HCT116 (cell line): ENCODE data around the gene SPIC. TPM values are rescaled to one million over a fixed set of nuclear protein-coding genes. Genes with fewer than 3 reads are reported as not detected.

Experiments used
- ATAC-seq: fragments of 200-7000 bp; cut with Tn5 transposase; 2 replicates; pipeline ENCODE4 v1.9.1; 2020; ENCODE audit warnings: mild to moderate bottlenecking, moderate library complexity
- BruUV-seq: library from RNA; stranded (reverse); fragments of 400-500 nt; replicated peaks from 2 replicates; lab custom pipeline; 2021; lab: Mats Ljungman, UMichigan
- CTCF ChIA-PET: fragments of 300-600 bp; sonication (Branson Sonifier 250); formaldehyde crosslinking; loops from one replicate; lab custom pipeline; 2021; ENCODE audit warnings: antibody characterized with exemption; lab: Charles Lee
- POLR2A ChIA-PET: fragments of 300-600, 350-600 bp; sonication (Branson Sonifier 250); formaldehyde crosslinking; loops from one replicate; lab custom pipeline; 2021; ENCODE audit warnings: antibody characterized with exemption; lab: Charles Lee
- RAD21 ChIA-PET, 2 experiments: fragments of 300-600 bp; sonication (Branson Sonifier 250); formaldehyde crosslinking; loops; one replicate each; lab custom pipeline; 2023; ENCODE audit warnings: low total read pairs in 2 of 2; ENCODE audit not compliant: uncharacterized antibody in 2 of 2, unreplicated experiment in 2 of 2, low non-redundant PET in 1 of 2; lab: Charles Lee
- DNase-seq: peaks from one replicate; pipeline ENCODE4 v3.0.0-alpha.2; 2010; ENCODE audit warnings: low read depth, low spot score
- H2AFZ ChIP-seq: fragments of 200-600 bp; shearing (Covaris generic), sonication (generic); 2 replicates; pipeline ENCODE4 v1.6.1; 2017; ENCODE audit warnings: low read depth, mixed run types, mixed read lengths, antibody characterized with exemption, low read length; ENCODE audit not compliant: poor library complexity, severe bottlenecking
- H3K27ac ChIP-seq: 2 replicates; pipeline ENCODE4 v1.5.1; 2012; ENCODE audit warnings: low read depth, low read length
- H3K27me3 ChIP-seq: fragments of 200-600 bp; sonication (generic); 2 replicates; pipeline ENCODE4 v1.6.1; 2016; ENCODE audit warnings: mixed run types, low read length, mixed read lengths; ENCODE audit not compliant: insufficient read depth
- H3K36me3 ChIP-seq, 2 experiments: fragments of 200-500 bp in 1 of 2; fragments of 200-600 bp in 1 of 2; sonication (Bioruptor generic) in 1 of 2; sonication (generic) in 1 of 2; 2 replicates each; pipeline versions ENCODE4 v1.5.1 to v1.6.1; 2014 to 2016; ENCODE audit warnings: low read length in 2 of 2, inconsistent platforms in 1 of 2, mixed read lengths in 1 of 2, mixed run types in 1 of 2; ENCODE audit not compliant: insufficient read depth in 2 of 2, control insufficient read depth in 1 of 2
- H3K4me1 ChIP-seq, 2 experiments: fragments of 200-600 bp in 1 of 2; sonication (generic) in 1 of 2; 2 replicates each; pipeline versions ENCODE4 v1.5.1 to v1.6.1; 2012 to 2017; ENCODE audit warnings: low read length in 2 of 2, inconsistent platforms in 1 of 2, mild to moderate bottlenecking in 1 of 2, mixed read lengths in 1 of 2, mixed run types in 1 of 2, moderate library complexity in 1 of 2; ENCODE audit not compliant: insufficient read depth in 2 of 2, control insufficient read depth in 1 of 2
- H3K4me2 ChIP-seq: fragments of 200-600 bp; sonication (generic); 2 replicates; pipeline ENCODE4 v1.6.1; 2017; ENCODE audit warnings: mixed run types, low read length, mixed read lengths
- H3K4me3 ChIP-seq, 2 experiments: fragments of 200-600 bp in 1 of 2; sonication (generic) in 1 of 2; replicated peaks in 1 of 2; 2 replicates each; pipeline ENCODE4 v1.5.1; 2011 to 2016; ENCODE audit warnings: low read length in 2 of 2, control low read depth in 1 of 2, low read depth in 1 of 2, mild to moderate bottlenecking in 1 of 2, mixed read lengths in 1 of 2, mixed run types in 1 of 2
- H3K79me2 ChIP-seq: fragments of 200-600 bp; sonication (generic); 2 replicates; pipeline ENCODE4 v1.6.1; 2017; ENCODE audit warnings: mild to moderate bottlenecking, mixed run types, low read length, moderate library complexity, mixed read lengths; ENCODE audit not compliant: insufficient read depth
- H3K9ac ChIP-seq: fragments of 200-600 bp; sonication (generic); 2 replicates; pipeline ENCODE4 v1.6.1; 2016; ENCODE audit warnings: low read length, mixed read lengths
- H3K9me2 ChIP-seq: fragments of 200-600 bp; sonication (generic), shearing (Covaris generic); 2 replicates; pipeline ENCODE4 v1.6.1; 2017; ENCODE audit warnings: mixed run types, mild to moderate bottlenecking, moderate library complexity; ENCODE audit not compliant: insufficient read depth
- H3K9me3 ChIP-seq, 2 experiments: fragments of 200-500 bp in 1 of 2; fragments of 200-600 bp in 1 of 2; sonication (Bioruptor generic) in 1 of 2; sonication (generic) in 1 of 2; 2 replicates each; pipeline ENCODE4 v1.6.1; 2014 to 2017; ENCODE audit warnings: low read length in 2 of 2, mixed read lengths in 2 of 2, inconsistent platforms in 1 of 2, low read depth in 1 of 2, mild to moderate bottlenecking in 1 of 2, mixed run types in 1 of 2, moderate library complexity in 1 of 2; ENCODE audit not compliant: control insufficient read depth in 1 of 2, insufficient read depth in 1 of 2
- H4K20me1 ChIP-seq: fragments of 200-600 bp; sonication (generic), shearing (Covaris generic); 2 replicates; pipeline ENCODE4 v1.6.1; 2017; ENCODE audit warnings: mixed run types, mild to moderate bottlenecking, moderate library complexity; ENCODE audit not compliant: insufficient read depth
- EGR1 ChIP-seq: IDR thresholded peaks from 2 replicates; pipeline ENCODE4 v1.6.1; 2012; ENCODE audit warnings: low read depth
- ELF1 ChIP-seq: IDR thresholded peaks from 2 replicates; pipeline ENCODE4 v1.6.1; 2012; ENCODE audit warnings: low read depth, borderline replicate concordance
- EZH2 ChIP-seq: fragments of 200-600 bp; sonication (generic); IDR thresholded peaks from 2 replicates; pipeline ENCODE4 v1.6.1; 2017; ENCODE audit warnings: antibody characterized with exemption, mixed run types
- FOSL1 ChIP-seq: IDR thresholded peaks from 2 replicates; pipeline ENCODE4 v1.6.1; 2012; ENCODE audit warnings: low read depth
- POLR2A ChIP-seq: IDR thresholded peaks from 2 replicates; pipeline ENCODE4 v1.7.0; 2011; ENCODE audit warnings: borderline replicate concordance; ENCODE audit not compliant: insufficient read depth, insufficient read length; ENCODE audit errors: extremely low read depth
- POLR2AphosphoS5 ChIP-seq: IDR thresholded peaks from 2 replicates; pipeline ENCODE4 v1.6.1; 2011; ENCODE audit warnings: mild to moderate bottlenecking, low read depth, low read length, moderate library complexity
- RAD21 ChIP-seq: IDR thresholded peaks from 2 replicates; pipeline ENCODE4 v1.6.1; 2012; ENCODE audit warnings: low read depth, mild to moderate bottlenecking
- SRF ChIP-seq: IDR thresholded peaks from 2 replicates; pipeline ENCODE4 v1.6.1; 2012; ENCODE audit warnings: low read depth
- YY1 ChIP-seq: IDR thresholded peaks from 2 replicates; pipeline ENCODE4 v1.6.1; 2011; ENCODE audit warnings: low read length, low read depth, moderate library complexity, mild to moderate bottlenecking; ENCODE audit not compliant: insufficient replicate concordance; ENCODE audit errors: extremely low read depth
- intact Hi-C: fragments of 100-400 bp; cut with micrococcal nuclease; formaldehyde crosslinking; loops from 2 replicates; pipeline ENCODE4 v1.10.0; 2022
- total RNA-seq: library from RNA; stranded (reverse); gene quantifications from one replicate; pipeline ENCODE4 v1.2.1, GENCODE V29; 2021; ENCODE audit not compliant: unreplicated experiment
- TF ChIP-seq, protein P1 (sequence below), 3 experiments: fragments of 200-600 bp in 1 of 3; sonication (generic) in 1 of 3; IDR thresholded peaks in 2 of 3; conservative IDR thresholded peaks in 1 of 3; 2 replicates each; pipeline ENCODE4 v1.5.1; 2012 to 2017; ENCODE audit warnings: low read depth in 2 of 3, low read length in 2 of 3, antibody characterized with exemption in 1 of 3, borderline replicate concordance in 1 of 3, control low read depth in 1 of 3, mild to moderate bottlenecking in 1 of 3, mixed read lengths in 1 of 3, mixed run types in 1 of 3, moderate library complexity in 1 of 3; ENCODE audit not compliant: insufficient read depth in 1 of 3
- TF ChIP-seq, protein P2 (sequence below): IDR thresholded peaks from 2 replicates; pipeline ENCODE4 v1.6.1; 2012
- TF ChIP-seq, protein P3 (sequence below): IDR thresholded peaks from 2 replicates; pipeline ENCODE4 v1.6.1; 2012; ENCODE audit warnings: low read depth
- TF ChIP-seq, protein P4 (sequence below): IDR thresholded peaks from 2 replicates; pipeline ENCODE4 v1.6.1; 2011; ENCODE audit warnings: mild to moderate bottlenecking, low read length, moderate library complexity; ENCODE audit not compliant: insufficient replicate concordance; ENCODE audit errors: extremely low read depth

SPIC gene
- total RNA-seq, 1 experiment from 2014 or later = not detected

DNA sequence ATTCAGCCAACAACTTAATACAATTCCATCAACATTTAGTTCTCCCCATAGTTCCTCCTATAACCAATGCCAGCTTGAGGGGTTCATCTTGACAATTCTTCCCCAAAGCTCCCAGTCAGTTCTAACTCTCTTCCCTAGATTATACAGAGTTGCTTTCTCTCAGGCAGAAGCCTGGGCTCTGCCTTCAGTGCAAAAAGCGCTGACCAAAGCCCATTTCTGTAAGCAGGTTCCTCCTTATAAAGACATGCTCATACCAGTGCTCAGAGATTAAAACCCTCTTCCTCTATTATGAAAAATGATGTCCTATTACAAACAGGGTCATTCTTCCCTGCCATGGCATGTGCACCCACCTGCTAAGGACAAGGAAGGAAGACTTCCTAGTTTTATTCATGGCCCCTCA lies 16.2 kb downstream of the SPIC start:
- Histone ChIP-seq H3K36me3 (no peaks in the 10 kb centered on the region), H3K4me2 (no peak overlapping the region), H3K4me3 (no peak overlapping the region), H4K20me1 (no peaks in the 10 kb centered on the region), H3K79me2 (no peaks in the 10 kb centered on the region), H3K9me3 (no peaks in the 10 kb centered on the region), H3K4me1 (no peaks in the 10 kb centered on the region), H3K9ac (no peak overlapping the region), H2AFZ (no peak overlapping the region), H3K27ac (no peak overlapping the region), H3K27me3 (no peaks in the 10 kb centered on the region), H3K9me2 (no peaks in the 10 kb centered on the region)
- ChIA-PET RAD21 (no interaction called here), POLR2A (no interaction called here), CTCF (interaction anchor here (1.1 kb wide), 1 partner anchor 268 kb away, joined by 3 read pairs; no protein-coding TSS in a partner anchor)
- no TSS peak for BruUV-seq
- no peak for DNase-seq
- no peak for ATAC-seq
- intact Hi-C loops = loop anchor here (5.0 kb wide), 3 partner anchors 266 to 346 kb away; no protein-coding TSS in a partner anchor
- TF ChIP-seq EGR1 = no peak
- no peak for TF ChIP-seq YY1

DNA sequence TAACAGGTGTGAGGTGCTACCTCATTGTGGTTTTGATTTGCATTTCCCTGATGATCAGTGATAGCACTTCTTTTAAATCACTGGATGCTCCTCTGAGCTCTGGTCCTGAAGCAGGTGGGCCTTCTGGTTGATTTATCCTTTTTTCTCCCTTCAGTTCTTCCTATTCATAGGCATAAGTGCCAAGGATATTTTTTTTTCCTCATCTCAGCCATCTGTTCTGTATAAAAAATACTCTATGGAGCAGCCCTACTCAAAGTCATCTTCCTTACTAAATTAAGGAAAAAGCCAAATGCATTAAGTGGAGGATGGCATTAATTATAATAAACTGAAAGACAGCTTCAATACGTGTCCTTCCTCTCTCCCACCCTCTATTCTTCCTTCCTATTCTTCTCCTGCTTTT lies 18.4 kb downstream of the SPIC start:
- ChIA-PET CTCF (no interaction called here), POLR2A (no interaction called here), RAD21 (no interaction called here)
- no peak for TF ChIP-seq EZH2
- TF ChIP-seq RAD21 = no peak
- TF ChIP-seq, protein P1, sequence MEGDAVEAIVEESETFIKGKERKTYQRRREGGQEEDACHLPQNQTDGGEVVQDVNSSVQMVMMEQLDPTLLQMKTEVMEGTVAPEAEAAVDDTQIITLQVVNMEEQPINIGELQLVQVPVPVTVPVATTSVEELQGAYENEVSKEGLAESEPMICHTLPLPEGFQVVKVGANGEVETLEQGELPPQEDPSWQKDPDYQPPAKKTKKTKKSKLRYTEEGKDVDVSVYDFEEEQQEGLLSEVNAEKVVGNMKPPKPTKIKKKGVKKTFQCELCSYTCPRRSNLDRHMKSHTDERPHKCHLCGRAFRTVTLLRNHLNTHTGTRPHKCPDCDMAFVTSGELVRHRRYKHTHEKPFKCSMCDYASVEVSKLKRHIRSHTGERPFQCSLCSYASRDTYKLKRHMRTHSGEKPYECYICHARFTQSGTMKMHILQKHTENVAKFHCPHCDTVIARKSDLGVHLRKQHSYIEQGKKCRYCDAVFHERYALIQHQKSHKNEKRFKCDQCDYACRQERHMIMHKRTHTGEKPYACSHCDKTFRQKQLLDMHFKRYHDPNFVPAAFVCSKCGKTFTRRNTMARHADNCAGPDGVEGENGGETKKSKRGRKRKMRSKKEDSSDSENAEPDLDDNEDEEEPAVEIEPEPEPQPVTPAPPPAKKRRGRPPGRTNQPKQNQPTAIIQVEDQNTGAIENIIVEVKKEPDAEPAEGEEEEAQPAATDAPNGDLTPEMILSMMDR (IDR thresholded peaks at IDR 0.05 in 2 of 3, conservative IDR thresholded peaks at IDR 0.05 in 1 of 3; ENCODE audit: borderline replicate concordance in 1 of 3, insufficient read depth in 1 of 3, low read depth in 2 of 3, low read length in 2 of 3) = no peak
- TF ChIP-seq POLR2A = no peak
- TF ChIP-seq POLR2AphosphoS5 = no peak
- TF ChIP-seq, protein P2, sequence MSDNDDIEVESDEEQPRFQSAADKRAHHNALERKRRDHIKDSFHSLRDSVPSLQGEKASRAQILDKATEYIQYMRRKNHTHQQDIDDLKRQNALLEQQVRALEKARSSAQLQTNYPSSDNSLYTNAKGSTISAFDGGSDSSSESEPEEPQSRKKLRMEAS = no peak
- no peak for TF ChIP-seq ELF1
- TF ChIP-seq, protein P3, sequence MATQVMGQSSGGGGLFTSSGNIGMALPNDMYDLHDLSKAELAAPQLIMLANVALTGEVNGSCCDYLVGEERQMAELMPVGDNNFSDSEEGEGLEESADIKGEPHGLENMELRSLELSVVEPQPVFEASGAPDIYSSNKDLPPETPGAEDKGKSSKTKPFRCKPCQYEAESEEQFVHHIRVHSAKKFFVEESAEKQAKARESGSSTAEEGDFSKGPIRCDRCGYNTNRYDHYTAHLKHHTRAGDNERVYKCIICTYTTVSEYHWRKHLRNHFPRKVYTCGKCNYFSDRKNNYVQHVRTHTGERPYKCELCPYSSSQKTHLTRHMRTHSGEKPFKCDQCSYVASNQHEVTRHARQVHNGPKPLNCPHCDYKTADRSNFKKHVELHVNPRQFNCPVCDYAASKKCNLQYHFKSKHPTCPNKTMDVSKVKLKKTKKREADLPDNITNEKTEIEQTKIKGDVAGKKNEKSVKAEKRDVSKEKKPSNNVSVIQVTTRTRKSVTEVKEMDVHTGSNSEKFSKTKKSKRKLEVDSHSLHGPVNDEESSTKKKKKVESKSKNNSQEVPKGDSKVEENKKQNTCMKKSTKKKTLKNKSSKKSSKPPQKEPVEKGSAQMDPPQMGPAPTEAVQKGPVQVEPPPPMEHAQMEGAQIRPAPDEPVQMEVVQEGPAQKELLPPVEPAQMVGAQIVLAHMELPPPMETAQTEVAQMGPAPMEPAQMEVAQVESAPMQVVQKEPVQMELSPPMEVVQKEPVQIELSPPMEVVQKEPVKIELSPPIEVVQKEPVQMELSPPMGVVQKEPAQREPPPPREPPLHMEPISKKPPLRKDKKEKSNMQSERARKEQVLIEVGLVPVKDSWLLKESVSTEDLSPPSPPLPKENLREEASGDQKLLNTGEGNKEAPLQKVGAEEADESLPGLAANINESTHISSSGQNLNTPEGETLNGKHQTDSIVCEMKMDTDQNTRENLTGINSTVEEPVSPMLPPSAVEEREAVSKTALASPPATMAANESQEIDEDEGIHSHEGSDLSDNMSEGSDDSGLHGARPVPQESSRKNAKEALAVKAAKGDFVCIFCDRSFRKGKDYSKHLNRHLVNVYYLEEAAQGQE = no peak
- no peak for TF ChIP-seq FOSL1
- TF ChIP-seq, protein P4, sequence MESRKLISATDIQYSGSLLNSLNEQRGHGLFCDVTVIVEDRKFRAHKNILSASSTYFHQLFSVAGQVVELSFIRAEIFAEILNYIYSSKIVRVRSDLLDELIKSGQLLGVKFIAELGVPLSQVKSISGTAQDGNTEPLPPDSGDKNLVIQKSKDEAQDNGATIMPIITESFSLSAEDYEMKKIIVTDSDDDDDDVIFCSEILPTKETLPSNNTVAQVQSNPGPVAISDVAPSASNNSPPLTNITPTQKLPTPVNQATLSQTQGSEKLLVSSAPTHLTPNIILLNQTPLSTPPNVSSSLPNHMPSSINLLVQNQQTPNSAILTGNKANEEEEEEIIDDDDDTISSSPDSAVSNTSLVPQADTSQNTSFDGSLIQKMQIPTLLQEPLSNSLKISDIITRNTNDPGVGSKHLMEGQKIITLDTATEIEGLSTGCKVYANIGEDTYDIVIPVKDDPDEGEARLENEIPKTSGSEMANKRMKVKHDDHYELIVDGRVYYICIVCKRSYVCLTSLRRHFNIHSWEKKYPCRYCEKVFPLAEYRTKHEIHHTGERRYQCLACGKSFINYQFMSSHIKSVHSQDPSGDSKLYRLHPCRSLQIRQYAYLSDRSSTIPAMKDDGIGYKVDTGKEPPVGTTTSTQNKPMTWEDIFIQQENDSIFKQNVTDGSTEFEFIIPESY = no peak
- TF ChIP-seq SRF = no peak
- no peaks in the 10 kb centered on the region for H3K27me3 ChIP-seq
- no peak overlapping the region for H3K4me2 ChIP-seq
- ATAC-seq = no peak
- no peaks in the 10 kb centered on the region for H3K9me3 ChIP-seq
- no peaks in the 10 kb centered on the region for H3K36me3 ChIP-seq
- H3K4me3 ChIP-seq = no peak overlapping the region
- no peak overlapping the region for H2AFZ ChIP-seq
- no peaks in the 10 kb centered on the region for H4K20me1 ChIP-seq
- no peak overlapping the region for H3K9ac ChIP-seq
- no peaks in the 10 kb centered on the region for H3K9me2 ChIP-seq
- H3K79me2 ChIP-seq = no peaks in the 10 kb centered on the region
- BruUV-seq = no TSS peak
- no peak overlapping the region for H3K27ac ChIP-seq
- no peak for DNase-seq
- H3K4me1 ChIP-seq = no peaks in the 10 kb centered on the region
- intact Hi-C loops = loop anchor here (5.0 kb wide), 3 partner anchors 264 to 344 kb away; no protein-coding TSS in a partner anchor
